Measurements from ENCODE around the gene NEU4. TPM values are rescaled to one million over a fixed set of nuclear protein-coding genes. Genes with fewer than 3 reads are reported as not detected.
"Not testable (repeated sequence)": the region's sequence is repeated elsewhere in the genome, so short reads cannot be mapped to it uniquely, and the experiment has no call there.

Gene NEU4
- total and polyA plus RNA-seq, 2 donors (not counting 1 experiment from before 2014, with no cell fraction given), result not detected

DNA sequence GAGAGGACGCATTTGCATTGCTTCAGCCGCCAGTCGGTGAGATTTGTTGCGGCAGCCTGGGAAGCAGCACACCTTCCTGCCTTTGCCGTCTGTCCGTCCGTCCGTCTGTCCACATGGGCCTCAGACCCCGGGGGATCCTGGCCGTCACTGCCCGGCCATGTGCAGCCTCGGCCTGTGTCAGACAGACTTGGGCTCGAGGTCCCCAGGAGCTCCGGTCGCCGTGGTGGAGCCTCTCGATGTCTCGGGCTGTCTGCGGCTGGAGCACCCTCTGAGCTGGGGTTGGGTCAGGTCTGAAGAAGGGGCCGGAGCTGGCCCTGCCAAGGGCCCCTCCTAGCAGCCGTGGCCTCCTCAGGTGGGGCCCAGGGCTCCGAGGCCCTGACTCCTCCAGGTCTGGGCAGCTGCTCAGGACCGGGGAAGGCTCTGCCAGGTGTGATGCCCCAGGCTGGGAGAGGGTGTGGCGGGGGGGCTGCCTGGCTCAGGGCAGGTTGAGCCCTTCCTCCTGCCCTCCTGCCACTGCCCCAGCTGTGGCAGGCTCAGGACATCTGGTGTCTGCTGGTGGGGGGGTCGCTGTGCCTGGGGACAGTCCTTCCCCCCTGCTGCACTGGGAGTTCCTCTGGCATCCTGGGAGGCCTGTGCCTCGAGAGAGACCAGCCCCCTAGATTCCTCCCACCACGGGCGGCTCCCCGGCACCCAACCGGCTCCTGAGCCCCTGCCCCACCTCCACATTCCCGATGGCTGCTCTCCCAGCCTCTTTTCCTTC is 11.8 kb downstream of the NEU4 start:
- TF ChIP-seq EZH2 (IDR thresholded peaks at IDR 0.05; ENCODE audit: low read length, missing control alignments), result no peak
- TF ChIP-seq, protein P1, sequence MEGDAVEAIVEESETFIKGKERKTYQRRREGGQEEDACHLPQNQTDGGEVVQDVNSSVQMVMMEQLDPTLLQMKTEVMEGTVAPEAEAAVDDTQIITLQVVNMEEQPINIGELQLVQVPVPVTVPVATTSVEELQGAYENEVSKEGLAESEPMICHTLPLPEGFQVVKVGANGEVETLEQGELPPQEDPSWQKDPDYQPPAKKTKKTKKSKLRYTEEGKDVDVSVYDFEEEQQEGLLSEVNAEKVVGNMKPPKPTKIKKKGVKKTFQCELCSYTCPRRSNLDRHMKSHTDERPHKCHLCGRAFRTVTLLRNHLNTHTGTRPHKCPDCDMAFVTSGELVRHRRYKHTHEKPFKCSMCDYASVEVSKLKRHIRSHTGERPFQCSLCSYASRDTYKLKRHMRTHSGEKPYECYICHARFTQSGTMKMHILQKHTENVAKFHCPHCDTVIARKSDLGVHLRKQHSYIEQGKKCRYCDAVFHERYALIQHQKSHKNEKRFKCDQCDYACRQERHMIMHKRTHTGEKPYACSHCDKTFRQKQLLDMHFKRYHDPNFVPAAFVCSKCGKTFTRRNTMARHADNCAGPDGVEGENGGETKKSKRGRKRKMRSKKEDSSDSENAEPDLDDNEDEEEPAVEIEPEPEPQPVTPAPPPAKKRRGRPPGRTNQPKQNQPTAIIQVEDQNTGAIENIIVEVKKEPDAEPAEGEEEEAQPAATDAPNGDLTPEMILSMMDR (conservative IDR thresholded peaks at IDR 0.05 in 1 of 2, IDR thresholded peaks at IDR 0.05 in 1 of 2; ENCODE audit: low read depth in 1 of 2, low read length in 2 of 2), result no peak
- no peaks in the 10 kb centered on the region for H3K27me3 ChIP-seq (ENCODE audit: control insufficient read depth, insufficient read depth, low read length)
- no peak overlapping the region for H3K9ac ChIP-seq (ENCODE audit: insufficient read depth, low read length)
- H3K79me2 ChIP-seq (ENCODE audit: control insufficient read depth, insufficient read depth, low read length), result no peaks in the 10 kb centered on the region
- H3K9me3 ChIP-seq (ENCODE audit: control insufficient read depth, insufficient read depth, low read depth, low read length), result no peaks in the 10 kb centered on the region
- no peaks in the 10 kb centered on the region for H4K20me1 ChIP-seq (ENCODE audit: control insufficient read depth, extremely low read depth, insufficient read depth, low read length)
- no peak overlapping the region for H2AFZ ChIP-seq (ENCODE audit: low read length)
- no peaks in the 10 kb centered on the region for H3K4me1 ChIP-seq (ENCODE audit: control insufficient read depth, extremely low read depth, insufficient read depth, low read length)
- H3K4me2 ChIP-seq (ENCODE audit: extremely low read depth, insufficient read depth, low read length), result no peak overlapping the region
- no peaks in the 10 kb centered on the region for H3K36me3 ChIP-seq (ENCODE audit: control insufficient read depth, insufficient read depth, low read length)
- H3K27ac ChIP-seq (ENCODE audit: insufficient read depth, low read length), result no peak overlapping the region
- no peak overlapping the region for H3K4me3 ChIP-seq (replicated peaks in 1 of 4; ENCODE audit: control extremely low read depth in 1 of 4, insufficient read depth in 1 of 4, low read depth in 3 of 4, low read length in 4 of 4)
- DNase-seq (ENCODE audit: low read depth in 2 of 2), result no peak

DNA sequence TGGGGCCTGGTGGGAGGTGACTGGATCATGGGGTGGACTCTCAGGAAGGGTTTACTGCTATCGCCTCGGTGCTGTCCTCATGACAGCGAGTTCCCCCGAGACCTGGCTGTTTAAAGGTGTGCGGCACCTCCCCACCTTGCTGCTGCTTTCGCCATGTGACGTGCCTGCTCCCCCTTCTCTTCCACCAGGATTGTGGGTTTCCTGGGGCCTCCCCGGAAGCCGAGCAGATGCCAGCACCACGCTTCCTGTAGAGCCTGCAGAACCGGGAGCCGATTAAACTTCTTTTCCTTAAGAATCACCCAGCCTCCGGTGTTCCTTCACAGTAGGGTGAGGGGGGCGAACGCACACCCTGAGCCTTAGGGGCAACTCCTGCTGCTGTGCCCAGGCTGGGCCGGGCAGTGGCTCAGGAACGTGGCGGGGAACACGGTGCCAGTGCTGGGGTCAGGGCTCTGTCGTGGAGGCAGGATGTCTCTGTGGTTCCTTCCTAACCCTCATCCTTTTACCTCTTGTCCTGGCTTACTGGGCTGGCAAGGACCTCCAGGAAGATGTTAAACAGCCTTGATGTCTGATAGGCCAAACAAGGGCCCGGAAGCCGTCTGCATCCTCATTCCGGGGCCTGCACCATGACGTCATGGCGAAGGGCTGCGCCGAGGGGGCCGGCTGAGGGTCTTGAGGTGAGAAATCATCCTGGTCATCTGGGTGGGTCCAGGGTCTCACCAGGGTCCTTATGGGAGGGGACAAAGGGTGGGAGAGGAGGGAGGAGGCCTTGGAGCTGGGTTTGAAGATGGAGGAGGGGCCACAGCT is 12.7 kb downstream of the NEU4 start:
- Histone ChIP-seq H3K36me3 (ENCODE audit: control insufficient read depth, insufficient read depth, low read length) (no peaks in the 10 kb centered on the region), H3K4me2 (ENCODE audit: extremely low read depth, insufficient read depth, low read length) (no peak overlapping the region), H3K27ac (ENCODE audit: insufficient read depth, low read length) (no peak overlapping the region), H2AFZ (ENCODE audit: low read length) (no peak overlapping the region), H3K4me1 (ENCODE audit: control insufficient read depth, extremely low read depth, insufficient read depth, low read length) (no peaks in the 10 kb centered on the region), H3K79me2 (ENCODE audit: control insufficient read depth, insufficient read depth, low read length) (no peaks in the 10 kb centered on the region), H4K20me1 (ENCODE audit: control insufficient read depth, extremely low read depth, insufficient read depth, low read length) (no peaks in the 10 kb centered on the region), H3K9ac (ENCODE audit: insufficient read depth, low read length) (no peak overlapping the region), H3K27me3 (ENCODE audit: control insufficient read depth, insufficient read depth, low read length) (no peaks in the 10 kb centered on the region), H3K4me3 (replicated peaks in 1 of 4; ENCODE audit: control extremely low read depth in 1 of 4, insufficient read depth in 1 of 4, low read depth in 3 of 4, low read length in 4 of 4) (no peak overlapping the region), H3K9me3 (ENCODE audit: control insufficient read depth, insufficient read depth, low read depth, low read length) (no peaks in the 10 kb centered on the region)
- TF ChIP-seq, protein P1 (conservative IDR thresholded peaks at IDR 0.05 in 1 of 2, IDR thresholded peaks at IDR 0.05 in 1 of 2; ENCODE audit: low read depth in 1 of 2, low read length in 2 of 2), result no peak
- no peak for TF ChIP-seq EZH2 (IDR thresholded peaks at IDR 0.05; ENCODE audit: low read length, missing control alignments)
- DNase-seq (ENCODE audit: low read depth in 2 of 2), result no peak

DNA sequence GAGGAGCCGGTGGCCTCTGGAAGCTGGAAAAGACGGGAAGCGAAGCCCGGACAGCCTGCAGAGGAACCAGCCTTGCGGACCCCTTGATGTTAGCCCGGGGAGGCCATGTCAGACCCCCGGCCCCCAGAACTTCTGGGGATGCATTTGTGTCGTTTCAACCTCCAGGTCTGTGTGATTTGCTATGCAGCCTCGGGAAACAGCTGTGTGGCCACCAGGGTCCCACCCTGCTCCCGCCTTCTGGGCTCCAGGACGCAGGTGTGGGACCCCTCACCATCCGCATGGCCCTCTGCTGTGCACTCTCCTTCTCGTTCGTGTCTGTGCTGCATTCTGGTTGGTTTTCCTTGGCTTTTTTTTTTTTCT is 13.3 kb downstream of the NEU4 start:
- Histone ChIP-seq H3K4me1 (ENCODE audit: control insufficient read depth, extremely low read depth, insufficient read depth, low read length) (no peaks in the 10 kb centered on the region), H2AFZ (ENCODE audit: low read length) (no peak overlapping the region), H3K27ac (ENCODE audit: insufficient read depth, low read length) (no peak overlapping the region), H3K79me2 (ENCODE audit: control insufficient read depth, insufficient read depth, low read length) (no peaks in the 10 kb centered on the region), H3K9ac (ENCODE audit: insufficient read depth, low read length) (no peak overlapping the region), H4K20me1 (ENCODE audit: control insufficient read depth, extremely low read depth, insufficient read depth, low read length) (no peaks in the 10 kb centered on the region), H3K27me3 (ENCODE audit: control insufficient read depth, insufficient read depth, low read length) (no peaks in the 10 kb centered on the region), H3K4me3 (replicated peaks in 1 of 4; ENCODE audit: control extremely low read depth in 1 of 4, insufficient read depth in 1 of 4, low read depth in 3 of 4, low read length in 4 of 4) (no peak overlapping the region), H3K9me3 (ENCODE audit: control insufficient read depth, insufficient read depth, low read depth, low read length) (no peaks in the 10 kb centered on the region), H3K4me2 (ENCODE audit: extremely low read depth, insufficient read depth, low read length) (no peak overlapping the region), H3K36me3 (ENCODE audit: control insufficient read depth, insufficient read depth, low read length) (no peaks in the 10 kb centered on the region)
- no peak for DNase-seq (ENCODE audit: low read depth in 2 of 2)
- TF ChIP-seq, protein P1 (conservative IDR thresholded peaks at IDR 0.05 in 1 of 2, IDR thresholded peaks at IDR 0.05 in 1 of 2; ENCODE audit: low read depth in 1 of 2, low read length in 2 of 2), result no peak
- TF ChIP-seq EZH2 (IDR thresholded peaks at IDR 0.05; ENCODE audit: low read length, missing control alignments), result no peak

DNA sequence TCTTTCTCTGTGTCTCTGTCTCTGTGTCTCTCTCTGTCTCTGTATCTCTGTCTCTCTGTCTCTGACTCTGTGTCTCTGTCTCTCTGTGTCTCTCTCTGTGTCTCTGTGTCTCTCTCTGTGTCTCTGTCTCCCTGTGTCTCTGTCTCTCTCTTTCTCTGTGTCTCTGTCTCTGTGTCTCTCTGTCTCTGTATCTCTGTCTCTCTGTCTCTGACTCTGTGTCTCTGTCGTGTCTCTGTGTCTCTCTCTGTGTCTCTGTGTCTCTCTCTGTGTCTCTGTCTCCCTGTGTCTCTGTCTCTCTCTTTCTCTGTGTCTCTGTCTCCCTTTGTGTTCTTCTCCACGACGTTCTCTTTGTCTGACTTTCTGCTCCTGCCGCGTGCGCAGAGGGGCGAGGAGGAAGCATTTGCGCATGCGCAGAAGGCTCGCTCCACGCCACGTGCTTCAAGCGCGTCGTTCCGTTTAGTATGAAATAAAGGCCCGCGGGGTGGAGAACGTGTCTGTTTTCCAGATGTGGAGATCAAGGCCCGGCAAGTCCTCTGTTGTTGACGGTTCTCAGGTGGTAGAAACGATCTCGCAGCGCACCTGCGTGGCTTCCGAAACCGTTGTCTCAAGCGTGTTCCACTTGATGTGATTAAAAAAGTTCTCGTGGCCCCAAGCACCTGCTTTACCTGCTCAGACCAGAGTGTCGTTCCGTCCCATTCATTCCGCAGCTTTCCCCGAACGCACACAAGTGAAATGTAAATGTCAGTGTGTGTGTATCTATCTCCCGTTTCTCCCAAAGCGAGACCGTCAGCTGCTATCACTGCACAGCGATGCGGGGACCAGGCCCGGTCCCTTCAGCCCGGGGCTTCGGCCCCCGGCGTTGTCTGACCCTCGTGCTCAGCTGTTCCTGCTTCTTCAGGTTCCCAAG is 14.8 kb downstream of the NEU4 start:
- not testable (repeated sequence) for H4K20me1 ChIP-seq (ENCODE audit: control insufficient read depth, extremely low read depth, insufficient read depth, low read length); H3K4me1 ChIP-seq (ENCODE audit: control insufficient read depth, extremely low read depth, insufficient read depth, low read length); DNase-seq (ENCODE audit: low read depth in 2 of 2); H3K36me3 ChIP-seq (ENCODE audit: control insufficient read depth, insufficient read depth, low read length); H3K9me3 ChIP-seq (ENCODE audit: control insufficient read depth, insufficient read depth, low read depth, low read length); H3K27ac ChIP-seq (ENCODE audit: insufficient read depth, low read length); H3K9ac ChIP-seq (ENCODE audit: insufficient read depth, low read length); H3K27me3 ChIP-seq (ENCODE audit: control insufficient read depth, insufficient read depth, low read length); H2AFZ ChIP-seq (ENCODE audit: low read length); H3K4me3 ChIP-seq (replicated peaks in 1 of 4; ENCODE audit: control extremely low read depth in 1 of 4, insufficient read depth in 1 of 4, low read depth in 3 of 4, low read length in 4 of 4); H3K4me2 ChIP-seq (ENCODE audit: extremely low read depth, insufficient read depth, low read length); H3K79me2 ChIP-seq (ENCODE audit: control insufficient read depth, insufficient read depth, low read length)
